ENCODE results near the gene GJC3. TPM values are rescaled to one million over a fixed set of nuclear protein-coding genes. Genes with fewer than 3 reads are reported as not detected.
"Not testable (repeated sequence)": the region's sequence is repeated elsewhere in the genome, so short reads cannot be mapped to it uniquely, and the experiment has no call there.

Gene GJC3, protein sequence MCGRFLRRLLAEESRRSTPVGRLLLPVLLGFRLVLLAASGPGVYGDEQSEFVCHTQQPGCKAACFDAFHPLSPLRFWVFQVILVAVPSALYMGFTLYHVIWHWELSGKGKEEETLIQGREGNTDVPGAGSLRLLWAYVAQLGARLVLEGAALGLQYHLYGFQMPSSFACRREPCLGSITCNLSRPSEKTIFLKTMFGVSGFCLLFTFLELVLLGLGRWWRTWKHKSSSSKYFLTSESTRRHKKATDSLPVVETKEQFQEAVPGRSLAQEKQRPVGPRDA
- total RNA-seq, result 1 to 10 TPM; 1.9 to 2.9 (median 2.5) TPM

GRCh38 chr7:99928994-99929729 lies at the start of gene GJC3:
Gene GJC3, minus strand, starts transcription at chr7:99929620. Its CDS starts 0 bp downstream, at chr7:99929620.
- H3K27me3 ChIP-seq, result peaks cover 3% of the 10 kb centered on the region
- H3K4me3 ChIP-seq, result peak within 1 kb of the TSS; percentile 23
- H3K36me3 ChIP-seq, result no peaks in the 10 kb centered on the region
- WGBS, result 22% methylated on average over 22 of the region's 22 CpGs
- DNase-seq (ENCODE audit: low spot score in 2 of 2), result peak in 1 of 2 donors; percentile 62
- H3K9me3 ChIP-seq, result no peaks in the 10 kb centered on the region
- TF ChIP-seq, protein P1, sequence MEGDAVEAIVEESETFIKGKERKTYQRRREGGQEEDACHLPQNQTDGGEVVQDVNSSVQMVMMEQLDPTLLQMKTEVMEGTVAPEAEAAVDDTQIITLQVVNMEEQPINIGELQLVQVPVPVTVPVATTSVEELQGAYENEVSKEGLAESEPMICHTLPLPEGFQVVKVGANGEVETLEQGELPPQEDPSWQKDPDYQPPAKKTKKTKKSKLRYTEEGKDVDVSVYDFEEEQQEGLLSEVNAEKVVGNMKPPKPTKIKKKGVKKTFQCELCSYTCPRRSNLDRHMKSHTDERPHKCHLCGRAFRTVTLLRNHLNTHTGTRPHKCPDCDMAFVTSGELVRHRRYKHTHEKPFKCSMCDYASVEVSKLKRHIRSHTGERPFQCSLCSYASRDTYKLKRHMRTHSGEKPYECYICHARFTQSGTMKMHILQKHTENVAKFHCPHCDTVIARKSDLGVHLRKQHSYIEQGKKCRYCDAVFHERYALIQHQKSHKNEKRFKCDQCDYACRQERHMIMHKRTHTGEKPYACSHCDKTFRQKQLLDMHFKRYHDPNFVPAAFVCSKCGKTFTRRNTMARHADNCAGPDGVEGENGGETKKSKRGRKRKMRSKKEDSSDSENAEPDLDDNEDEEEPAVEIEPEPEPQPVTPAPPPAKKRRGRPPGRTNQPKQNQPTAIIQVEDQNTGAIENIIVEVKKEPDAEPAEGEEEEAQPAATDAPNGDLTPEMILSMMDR (IDR thresholded peaks at IDR 0.05), result peak in 1 of 2 donors; percentile 45
- no peak for TF ChIP-seq POLR2A (IDR thresholded peaks at IDR 0.05)
- no peak for TF ChIP-seq POLR2AphosphoS5 (IDR thresholded peaks at IDR 0.05)
- TF ChIP-seq EP300 (IDR thresholded peaks at IDR 0.05), result no peak
- no peak within 1 kb of the TSS for H3K27ac ChIP-seq
- H3K4me1 ChIP-seq, result peaks cover 12% of the 10 kb centered on the region

DNA sequence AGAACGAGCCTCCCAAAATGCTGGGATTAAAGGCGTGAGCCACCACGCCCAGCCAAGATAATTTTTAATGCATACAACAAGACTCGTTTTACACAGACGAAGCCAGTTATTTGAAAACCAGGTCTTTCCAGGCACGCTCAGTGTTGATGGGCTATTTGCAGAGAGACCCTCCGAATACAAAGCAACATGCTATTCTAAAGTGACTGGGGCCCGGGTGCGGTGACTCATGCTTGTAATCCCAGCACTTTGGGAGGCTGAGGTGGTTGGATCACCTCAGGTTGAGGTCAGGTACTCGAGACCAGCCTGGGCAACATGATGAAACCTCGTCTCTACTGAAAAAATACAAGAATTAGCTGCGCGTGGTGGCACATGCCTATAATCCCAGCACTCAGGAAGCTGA lies 47.2 kb upstream of the GJC3 start:
- Histone ChIP-seq H3K36me3 (no peaks in the 10 kb centered on the region), H3K9me3 (no peaks in the 10 kb centered on the region), H3K27me3 (peaks cover 8% of the 10 kb centered on the region), H3K4me1 (peaks cover 4% of the 10 kb centered on the region), H3K27ac (no peak overlapping the region), H3K4me3 (no peak overlapping the region)
- DNase-seq (ENCODE audit: low spot score in 2 of 2), result no peak
- TF ChIP-seq EP300 (IDR thresholded peaks at IDR 0.05), result no peak
- TF ChIP-seq, protein P1 (IDR thresholded peaks at IDR 0.05), result no peak
- no peak for TF ChIP-seq POLR2A (IDR thresholded peaks at IDR 0.05)
- no peak for TF ChIP-seq POLR2AphosphoS5 (IDR thresholded peaks at IDR 0.05)
- WGBS, result 83% methylated on average over 13 of the region's 13 CpGs

GRCh38 chr7:99975782-99976521 lies 46.5 kb upstream of the GJC3 start, which contains the start of gene AZGP1:
Gene AZGP1, minus strand, starts transcription at chr7:99976031. Its CDS starts 11 bp downstream, at chr7:99976020.
- WGBS, result 65% methylated on average over 5 of the region's 5 CpGs
- Histone ChIP-seq H3K27ac (peak within 1 kb of the TSS; percentile 62), H3K4me3 (peak within 1 kb of the TSS; percentile 29)

GRCh38 chr7:99974681-99975080 lies 45.3 kb upstream of the GJC3 start:
- Histone ChIP-seq H3K27me3 (peaks cover 15% of the 10 kb centered on the region), H3K36me3 (no peaks in the 10 kb centered on the region), H3K9me3 (no peaks in the 10 kb centered on the region), H3K27ac (no peak overlapping the region), H3K4me1 (peaks cover under 1% of the 10 kb centered on the region), H3K4me3 (peak overlapping the region; percentile 29)
- WGBS, result 29% methylated on average over 1 of the region's 1 CpG
- TF ChIP-seq POLR2AphosphoS5 (IDR thresholded peaks at IDR 0.05) (no peak), POLR2A (IDR thresholded peaks at IDR 0.05) (no peak), EP300 (IDR thresholded peaks at IDR 0.05) (no peak)
- TF ChIP-seq, protein P1 (IDR thresholded peaks at IDR 0.05), result no peak
- DNase-seq (ENCODE audit: low spot score in 2 of 2), result no peak

More at GRCh38 chr7:99975782-99976521, 46.5 kb upstream of the GJC3 start, which contains the start of gene AZGP1:
- TF ChIP-seq POLR2A (IDR thresholded peaks at IDR 0.05) (no peak), POLR2AphosphoS5 (IDR thresholded peaks at IDR 0.05) (no peak), EP300 (IDR thresholded peaks at IDR 0.05) (no peak)
- TF ChIP-seq, protein P1 (IDR thresholded peaks at IDR 0.05), result no peak
- Histone ChIP-seq H3K9me3 (no peaks in the 10 kb centered on the region), H3K27me3 (peaks cover 8% of the 10 kb centered on the region), H3K36me3 (no peaks in the 10 kb centered on the region), H3K4me1 (peaks cover 4% of the 10 kb centered on the region)
- no peak for DNase-seq (ENCODE audit: low spot score in 2 of 2)

DNA sequence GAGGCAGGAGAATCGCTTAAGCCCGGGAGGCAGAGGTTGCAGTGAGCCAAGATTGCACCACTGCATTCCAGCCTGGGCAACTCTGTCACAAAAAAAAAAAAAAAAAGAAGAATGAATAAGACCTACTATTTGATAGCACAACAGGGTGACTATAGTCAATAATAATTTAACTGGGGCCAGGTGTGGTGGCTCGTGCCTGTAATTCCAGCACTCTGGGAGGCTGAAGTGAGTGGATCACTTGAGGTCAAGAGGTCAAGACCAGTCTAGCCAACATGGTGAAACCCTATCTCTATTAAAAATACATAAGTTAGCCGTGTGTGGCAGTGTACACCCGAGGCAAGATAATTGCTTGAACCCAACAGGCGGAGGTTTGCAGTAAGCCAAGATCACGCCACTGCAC lies 44.4 kb upstream of the GJC3 start:
- H3K27me3 ChIP-seq, result peaks cover 15% of the 10 kb centered on the region
- not testable (repeated sequence) for H3K4me3 ChIP-seq; H3K36me3 ChIP-seq; DNase-seq (ENCODE audit: low spot score in 2 of 2); H3K9me3 ChIP-seq; H3K4me1 ChIP-seq; H3K27ac ChIP-seq
- 66% methylated on average over 7 of the region's 7 CpGs for WGBS
